Naive thymus-derived CD4-positive, alpha-beta T cell (primary cell): ENCODE measurements around the gene ITK. TPM values are rescaled to one million over a fixed set of nuclear protein-coding genes. Genes with fewer than 3 reads are reported as not detected.

Experiments used
- ATAC-seq: fragments of 150-1000 bp; cut with Tn5 transposase; 2 replicates; pipeline ENCODE4 v1.10.0; 2021; ENCODE audit warnings: mild to moderate bottlenecking, moderate library complexity
- CTCF ChIA-PET: fragments of 350-600 bp; sonication (Branson Sonifier 250); formaldehyde crosslinking; loops from one replicate; lab custom pipeline; 2021; ENCODE audit warnings: antibody characterized with exemption; lab: Charles Lee
- POLR2A ChIA-PET: fragments of 350-600 bp; sonication (Branson Sonifier 250); formaldehyde crosslinking; loops from one replicate; lab custom pipeline; 2021; ENCODE audit warnings: antibody characterized with exemption, inconsistent platforms; lab: Charles Lee
- DNase-seq, 9 donors: peaks; one replicate each; pipeline versions ENCODE4 v3.0.0 to v3.0.0-alpha.2; 2020 to 2022; ENCODE audit warnings: mixed read lengths in 1 of 9
- H3K27ac ChIP-seq: one replicate; pipeline ENCODE4 v1.7.0; 2013; ENCODE audit warnings: mild to moderate bottlenecking, low read depth, low read length, moderate library complexity
- H3K27me3 ChIP-seq, 2 donors: one replicate each; pipeline ENCODE4 v1.7.0; 2013; ENCODE audit warnings: low read length in 2 of 2, mild to moderate bottlenecking in 2 of 2, moderate library complexity in 2 of 2; ENCODE audit not compliant: control insufficient read depth in 2 of 2, insufficient read depth in 2 of 2
- H3K36me3 ChIP-seq, 3 experiments: 1 replicate in 2 of 3; 2 replicates in 1 of 3; pipeline ENCODE4 v1.7.0; 2013; ENCODE audit warnings: low read length in 3 of 3, mild to moderate bottlenecking in 3 of 3, moderate library complexity in 1 of 3; ENCODE audit not compliant: insufficient read depth in 3 of 3, control insufficient read depth in 2 of 3
- H3K4me1 ChIP-seq, 2 donors: one replicate each; pipeline ENCODE4 v1.7.0; 2013; ENCODE audit warnings: low read length in 2 of 2, mild to moderate bottlenecking in 2 of 2, moderate library complexity in 1 of 2; ENCODE audit not compliant: control insufficient read depth in 2 of 2, insufficient read depth in 2 of 2
- H3K4me3 ChIP-seq: 2 replicates; pipeline ENCODE4 v1.7.0; 2013; ENCODE audit warnings: mild to moderate bottlenecking, low read length
- H3K9me3 ChIP-seq, 3 experiments: 1 replicate in 2 of 3; 2 replicates in 1 of 3; pipeline ENCODE4 v1.7.0; 2013; ENCODE audit warnings: low read length in 3 of 3; ENCODE audit not compliant: control insufficient read depth in 2 of 3
- H3K27ac Mint-ChIP-seq, 9 donors: one replicate each; pipeline ENCODE4 v1.8.0; 2020 to 2022; ENCODE audit warnings: mixed read lengths in 9 of 9, mild to moderate bottlenecking in 8 of 9, moderate library complexity in 5 of 9, inconsistent platforms in 2 of 9
- H3K27me3 Mint-ChIP-seq, 5 donors: one replicate each; pipeline ENCODE4 v1.8.0; 2021 to 2022; ENCODE audit warnings: mixed read lengths in 5 of 5, mild to moderate bottlenecking in 1 of 5
- H3K36me3 Mint-ChIP-seq, 5 donors: one replicate each; pipeline ENCODE4 v1.8.0; 2020 to 2022; ENCODE audit warnings: mixed read lengths in 5 of 5, mild to moderate bottlenecking in 3 of 5, inconsistent platforms in 1 of 5
- H3K4me1 Mint-ChIP-seq, 7 donors: one replicate each; pipeline ENCODE4 v1.8.0; 2020 to 2022; ENCODE audit warnings: mixed read lengths in 7 of 7, mild to moderate bottlenecking in 3 of 7, inconsistent platforms in 1 of 7
- H3K4me3 Mint-ChIP-seq, 10 donors: one replicate each; pipeline ENCODE4 v1.8.0; 2020 to 2022; ENCODE audit warnings: mild to moderate bottlenecking in 10 of 10, mixed read lengths in 10 of 10, moderate library complexity in 6 of 10, inconsistent platforms in 2 of 10
- H3K9me3 Mint-ChIP-seq, 11 donors: one replicate each; pipeline ENCODE4 v1.8.0; 2020 to 2022; ENCODE audit warnings: mixed read lengths in 11 of 11, mild to moderate bottlenecking in 4 of 11, inconsistent platforms in 1 of 11, moderate library complexity in 1 of 11
- intact Hi-C, 2 donors: fragments of 100-400 bp; cut with micrococcal nuclease; formaldehyde crosslinking; loops; one replicate each; pipeline ENCODE4 v1.15.1; 2023
- polyA plus RNA-seq, 2 donors: library from polyadenylated mRNA; unstranded; fragments of 300-500 nt; fragmentation: Illumina TruSeq; gene quantifications; one replicate each; pipeline ENCODE4 v1.2.3, GENCODE V29; 2021
- total RNA-seq, 6 experiments: library from RNA in 5 of 6; stranded (reverse) in 5 of 6; gene quantifications; 1 replicate in 5 of 6; 2 replicates in 1 of 6; pipeline ENCODE4 v1.2.3 and lab custom pipeline; 2021 to 2026

The ITK gene
- total and polyA plus RNA-seq, 7 experiments from 2014 or later, result 183 to 481 (median 294) TPM

GRCh38 chr5:157285310-157286035 lies 104.8 kb downstream of the ITK start:
- POLR2A ChIA-PET, result interaction anchor here (1.2 to 6.2 kb wide), 5 partner anchors 12 to 28 kb away, joined by 3 to 53 read pairs (median 6); no protein-coding TSS in a partner anchor
- Mint-ChIP-seq H3K27ac (peak overlapping the region in 7 of 9 donors; percentile 41 to 98 (median 75)), H3K4me3 (no peak overlapping the region), H3K27me3 (no peaks in the 10 kb centered on the region), H3K9me3 (peaks cover 0 to 12% (median 0%) of the 10 kb centered on the region in 11 donors), H3K36me3 (peaks cover 5 to 57% (median 45%) of the 10 kb centered on the region in 5 donors), H3K4me1 (peaks cover 63 to 93% (median 90%) of the 10 kb centered on the region in 7 donors)
- CTCF ChIA-PET, result no interaction called here
- ATAC-seq, result no peak
- no peak for DNase-seq
- Histone ChIP-seq H3K4me1 (peaks cover 36 to 83% of the 10 kb centered on the region in 2 donors), H3K4me3 (no peak overlapping the region), H3K36me3 (peaks cover 31 to 46% (median 42%) of the 10 kb centered on the region in 3 experiments), H3K27me3 (no peaks in the 10 kb centered on the region), H3K9me3 (no peaks in the 10 kb centered on the region), H3K27ac (no peak overlapping the region)
- intact Hi-C loops, result no loop called here

- Mint-ChIP-seq H3K4me3 (no peak overlapping the region), H3K4me1 (peaks cover 62 to 93% (median 90%) of the 10 kb centered on the region in 7 donors), H3K27ac (peak overlapping the region in 8 of 9 donors; percentile 29 to 95 (median 90)), H3K36me3 (peaks cover 5 to 55% (median 48%) of the 10 kb centered on the region in 5 donors), H3K27me3 (no peaks in the 10 kb centered on the region), H3K9me3 (peaks cover 0 to 7% (median 0%) of the 10 kb centered on the region in 11 donors)
- DNase-seq, result no peak
- POLR2A ChIA-PET, result interaction anchor here (0.5 to 6.2 kb wide), 12 partner anchors 10 to 187 kb away, joined by 3 to 53 read pairs (median 7); no protein-coding TSS in a partner anchor
- Histone ChIP-seq H3K4me3 (no peak overlapping the region), H3K4me1 (peaks cover 28 to 83% of the 10 kb centered on the region in 2 donors), H3K9me3 (no peaks in the 10 kb centered on the region), H3K27ac (peak overlapping the region; percentile 57), H3K27me3 (no peaks in the 10 kb centered on the region), H3K36me3 (peaks cover 32 to 57% (median 52%) of the 10 kb centered on the region in 3 experiments)
- CTCF ChIA-PET, result interaction anchor here (1.0 to 4.7 kb wide), 5 partner anchors 14 to 138 kb away, joined by 3 to 22 read pairs (median 4); no protein-coding TSS in a partner anchor
- intact Hi-C loops, result no loop called here
- no peak for ATAC-seq
Measured at GRCh38 chr5:157286761-157287211, 106.1 kb downstream of the ITK start.

DNA sequence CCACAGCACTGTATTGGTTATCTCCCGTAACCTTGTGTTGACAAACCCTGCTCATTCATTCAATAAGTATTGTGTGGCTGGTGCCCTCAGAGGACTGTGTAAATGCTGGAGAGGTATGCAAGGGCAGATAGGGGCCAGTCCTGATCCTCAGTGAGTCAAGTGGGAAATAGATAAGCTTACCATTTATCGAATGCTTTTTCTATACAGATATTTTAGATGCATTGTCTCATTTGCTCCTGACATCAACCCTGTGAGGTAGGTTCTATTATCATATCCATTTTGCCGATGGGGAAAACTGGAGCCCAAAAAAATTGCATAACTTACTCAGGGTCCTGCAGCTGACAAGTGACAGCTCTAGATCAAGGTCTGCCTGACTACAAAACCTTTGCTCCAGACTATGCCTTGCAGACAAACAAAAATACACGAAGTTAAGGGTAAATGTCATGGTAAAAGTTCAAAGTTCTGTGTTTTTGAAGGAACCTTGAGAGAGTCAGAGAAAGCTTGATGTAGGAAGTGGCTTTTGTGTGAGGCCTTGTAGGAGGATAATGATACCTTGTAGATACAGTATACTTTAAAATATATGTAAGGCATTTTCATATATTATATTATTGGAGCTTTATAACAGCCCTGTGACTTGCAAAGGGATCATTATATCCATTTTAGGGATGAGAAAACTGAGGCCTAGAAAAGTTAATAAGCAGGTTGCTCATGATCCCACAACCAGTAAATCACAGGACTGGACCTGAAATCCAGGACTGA lies 107.9 kb downstream of the ITK start:
- peak overlapping the region; percentile 61 for H3K27ac ChIP-seq
- no peaks in the 10 kb centered on the region for H3K27me3 Mint-ChIP-seq
- ATAC-seq (peak; percentile 53), DNase-seq (peak in 6 of 9 donors; percentile 34 to 58 (median 55))
- intact Hi-C loops, result loop anchor here in 1 of 2 donors (1.0 to 2.0 kb wide), 2 partner anchors 14 to 17 kb away; no protein-coding TSS in a partner anchor
- H3K36me3 Mint-ChIP-seq, result peaks cover 5 to 55% (median 47%) of the 10 kb centered on the region in 5 donors
- ChIA-PET POLR2A (interaction anchor here (0.8 to 6.2 kb wide), 13 partner anchors 8 to 146 kb away, joined by 3 to 53 read pairs (median 7); partner anchors contain the start of gene MED7), CTCF (interaction anchor here (0.7 to 4.7 kb wide), 11 partner anchors 10 to 431 kb away, joined by 3 to 22 read pairs (median 3); no protein-coding TSS in a partner anchor)
- no peak overlapping the region for H3K4me3 ChIP-seq
- H3K4me3 Mint-ChIP-seq, result peak overlapping the region; percentile 19 to 78 (median 63)
- H3K36me3 ChIP-seq, result peaks cover 32 to 70% (median 54%) of the 10 kb centered on the region in 3 experiments
- no peaks in the 10 kb centered on the region for H3K27me3 ChIP-seq
- peaks cover 14 to 65% of the 10 kb centered on the region in 2 donors for H3K4me1 ChIP-seq
- no peaks in the 10 kb centered on the region for H3K9me3 Mint-ChIP-seq
- H3K9me3 ChIP-seq, result no peaks in the 10 kb centered on the region
- peak overlapping the region; percentile 75 to 95 (median 90) for H3K27ac Mint-ChIP-seq
- peaks cover 46 to 92% (median 74%) of the 10 kb centered on the region in 7 donors for H3K4me1 Mint-ChIP-seq

DNA sequence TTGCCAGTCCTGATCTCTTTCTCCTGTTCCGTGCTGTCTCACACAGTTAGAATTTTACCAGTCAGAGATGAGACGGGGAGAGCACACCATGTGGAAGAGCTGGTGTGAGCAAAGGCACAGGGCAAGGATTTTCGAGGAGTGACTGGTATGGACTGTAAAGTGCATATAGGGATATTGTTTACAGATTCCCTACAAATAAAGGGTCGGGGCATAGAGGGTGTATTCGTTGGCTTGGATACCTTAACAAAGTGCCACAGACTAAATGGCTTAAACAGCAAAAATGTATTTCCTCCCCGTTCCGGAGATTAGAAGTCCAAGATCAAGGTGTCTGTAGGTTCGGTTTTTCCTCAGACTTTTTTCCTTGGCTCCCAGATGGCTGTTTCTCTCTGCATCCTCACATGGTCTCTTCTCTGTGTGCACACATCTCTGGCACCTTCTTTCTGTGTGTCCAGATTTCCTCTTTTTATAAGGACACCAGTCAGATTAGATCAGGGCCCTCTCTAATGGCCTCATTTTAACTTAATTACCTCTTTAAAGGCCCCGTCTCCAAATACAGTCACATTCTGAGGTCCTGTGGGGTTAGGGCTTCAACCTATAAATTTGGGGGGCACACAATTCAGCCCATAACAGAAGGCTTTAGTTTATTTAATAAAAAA lies 108.7 kb downstream of the ITK start:
- Mint-ChIP-seq H3K27me3 (no peaks in the 10 kb centered on the region), H3K9me3 (no peaks in the 10 kb centered on the region), H3K4me3 (peak overlapping the region; percentile 16 to 77 (median 60)), H3K36me3 (peaks cover 5 to 59% (median 47%) of the 10 kb centered on the region in 5 donors), H3K27ac (peak overlapping the region; percentile 11 to 95 (median 90)), H3K4me1 (peaks cover 42 to 90% (median 69%) of the 10 kb centered on the region in 7 donors)
- POLR2A ChIA-PET, result interaction anchor here (0.9 to 6.2 kb wide), 10 partner anchors 8 to 147 kb away, joined by 3 to 53 read pairs (median 6); partner anchors contain the start of gene MED7
- H3K36me3 ChIP-seq, result peaks cover 35 to 76% (median 59%) of the 10 kb centered on the region in 3 experiments
- H3K9me3 ChIP-seq, result no peaks in the 10 kb centered on the region
- ATAC-seq (no peak), DNase-seq (no peak)
- H3K4me1 ChIP-seq, result peaks cover 6 to 61% of the 10 kb centered on the region in 2 donors
- H3K4me3 ChIP-seq, result no peak overlapping the region
- peak overlapping the region; percentile 61 for H3K27ac ChIP-seq
- intact Hi-C loops, result loop anchor here in 1 of 2 donors (2.0 kb wide), 1 partner anchor 14 kb away; no protein-coding TSS in a partner anchor
- H3K27me3 ChIP-seq, result no peaks in the 10 kb centered on the region
- CTCF ChIA-PET, result interaction anchor here (0.8 to 4.7 kb wide), 7 partner anchors 14 to 140 kb away, joined by 3 to 22 read pairs (median 3); no protein-coding TSS in a partner anchor

GRCh38 chr5:157290156-157290980 lies 109.7 kb downstream of the ITK start:
- Mint-ChIP-seq H3K4me1 (peaks cover 36 to 90% (median 67%) of the 10 kb centered on the region in 7 donors), H3K4me3 (peak overlapping the region in 4 of 10 donors; percentile 49 to 67 (median 60)), H3K36me3 (peaks cover 5 to 67% (median 55%) of the 10 kb centered on the region in 5 donors), H3K27ac (peak overlapping the region; percentile 69 to 95 (median 89)), H3K27me3 (no peaks in the 10 kb centered on the region), H3K9me3 (no peaks in the 10 kb centered on the region)
- Histone ChIP-seq H3K27me3 (no peaks in the 10 kb centered on the region), H3K9me3 (no peaks in the 10 kb centered on the region), H3K4me1 (peaks cover 0 to 58% of the 10 kb centered on the region in 2 donors), H3K36me3 (peaks cover 34 to 81% (median 58%) of the 10 kb centered on the region in 3 experiments), H3K4me3 (no peak overlapping the region), H3K27ac (peak overlapping the region; percentile 61)
- ATAC-seq (no peak), DNase-seq (no peak)
- ChIA-PET CTCF (interaction anchor here (2.1 to 4.7 kb wide), 3 partner anchors 13 to 37 kb away, joined by 4 to 22 read pairs (median 10); no protein-coding TSS in a partner anchor), POLR2A (interaction anchor here (0.5 to 6.2 kb wide), 5 partner anchors 12 to 81 kb away, joined by 3 to 53 read pairs (median 7); partner anchors contain the start of gene CYFIP2)
- intact Hi-C loops, result loop anchor here in 1 of 2 donors (1.0 kb wide), 1 partner anchor 37 kb away; no protein-coding TSS in a partner anchor
